HepG2 (cell line): Measurements from ENCODE around the gene MEAF6. TPM values are rescaled to one million over a fixed set of nuclear protein-coding genes. Genes with fewer than 3 reads are reported as not detected.

ENCODE experiments used
- AGO2 ChIP-seq: fragments of 200-400 bp; formaldehyde crosslinking; optimal IDR thresholded peaks from 2 replicates; pipeline ENCODE3; 2017; ENCODE audit warnings: mild to moderate bottlenecking, low read depth, low read length, moderate library complexity
- ARHGAP35 ChIP-seq: sonication (generic); formaldehyde crosslinking; IDR thresholded peaks from 2 replicates; pipeline ENCODE4 v1.9.0; 2022; ENCODE audit warnings: mild to moderate bottlenecking, inconsistent platforms, moderate library complexity, missing genetic modification reagents, borderline replicate concordance
- PLRG1 ChIP-seq: fragments of 450-650 bp; conservative IDR thresholded peaks from 2 replicates; pipeline ENCODE4 v1.6.1; 2016
- PLSCR1 ChIP-seq: sonication (generic); formaldehyde crosslinking; IDR thresholded peaks from 2 replicates; pipeline ENCODE4 v1.5.0; 2020; ENCODE audit warnings: missing genetic modification reagents, mild to moderate bottlenecking, borderline replicate concordance
- POLR2AphosphoS2 ChIP-seq: IDR thresholded peaks from 2 replicates; pipeline ENCODE4 v1.6.1; 2011; ENCODE audit warnings: low read depth, low read length, improper control_type of control experiment
- SRSF9 ChIP-seq: fragments of 200-400 bp; formaldehyde crosslinking; IDR thresholded peaks from 2 replicates; pipeline ENCODE4 v1.6.1; 2018; ENCODE audit warnings: borderline replicate concordance, mild to moderate bottlenecking, low read depth, low read length; ENCODE audit not compliant: insufficient read depth, poor library complexity, severe bottlenecking
- TFDP1 ChIP-seq: IDR thresholded peaks from 2 replicates; pipeline ENCODE4 v1.6.1; 2016; ENCODE audit warnings: missing compliant biosample characterization, missing genetic modification reagents, borderline replicate concordance
- THAP7 ChIP-seq: sonication (generic); formaldehyde crosslinking; IDR thresholded peaks from 2 replicates; pipeline ENCODE4 v1.8.1; 2023; ENCODE audit warnings: mild to moderate bottlenecking, missing genetic modification reagents
- TIGD3 ChIP-seq: sonication (generic); formaldehyde crosslinking; IDR thresholded peaks from 2 replicates; pipeline ENCODE4 v1.5.1; 2020; ENCODE audit warnings: mild to moderate bottlenecking, missing genetic modification reagents, borderline replicate concordance
- TRIM24 ChIP-seq: sonication (generic); formaldehyde crosslinking; IDR thresholded peaks from 2 replicates; pipeline ENCODE4 v1.8.0; 2022; ENCODE audit warnings: mild to moderate bottlenecking, missing genetic modification reagents
- U2AF1 ChIP-seq: fragments of 200-400 bp; formaldehyde crosslinking; optimal IDR thresholded peaks from 2 replicates; pipeline ENCODE3; 2017; ENCODE audit warnings: mild to moderate bottlenecking, low read depth, low read length
- YEATS2 ChIP-seq: sonication (generic); formaldehyde crosslinking; IDR thresholded peaks from 2 replicates; pipeline ENCODE4 v1.4.0; 2020; ENCODE audit warnings: missing genetic modification reagents, borderline replicate concordance
- YY1 ChIP-seq: IDR thresholded peaks from 2 replicates; pipeline ENCODE4 v1.6.1; 2011; ENCODE audit warnings: low read length, low read depth, moderate library complexity, mild to moderate bottlenecking; ENCODE audit not compliant: insufficient read depth, insufficient replicate concordance
- ZBTB14 ChIP-seq: sonication (generic); formaldehyde crosslinking; IDR thresholded peaks from 2 replicates; pipeline ENCODE4 v1.4.0; 2020; ENCODE audit warnings: missing genetic modification reagents
- ZFP1 ChIP-seq: IDR thresholded peaks from 2 replicates; pipeline ENCODE4 v1.6.1; 2016
- ZKSCAN5 ChIP-seq: sonication (generic); formaldehyde crosslinking; IDR thresholded peaks from 2 replicates; pipeline ENCODE4 v1.5.1; 2020; ENCODE audit warnings: mild to moderate bottlenecking, missing genetic modification reagents
- ZNF3 ChIP-seq: IDR thresholded peaks from 2 replicates; pipeline ENCODE4 v1.7.0; 2017; ENCODE audit warnings: inconsistent platforms
- ZNF687 ChIP-seq: sonication (generic); formaldehyde crosslinking; IDR thresholded peaks from 2 replicates; pipeline ENCODE4 v1.5.1; 2020; ENCODE audit warnings: mild to moderate bottlenecking, missing genetic modification reagents, moderate library complexity
- polyA plus RNA-seq, 8 experiments: library from polyadenylated mRNA; depleted of rRNA in 3 of 8; stranded (reverse) in 7 of 8; unstranded in 1 of 8; fragments of >200 nt; fragmentation: Illumina TruSeq in 4 of 8; extraction: Trizol in 4 of 8; gene quantifications; 2 replicates each; pipeline versions ENCODE4 v1.2.1 to v1.2.3, GENCODE V29; 2011 to 2016; ENCODE audit warnings: low read depth in 4 of 8, missing spikeins in 1 of 8, mixed read lengths in 1 of 8; ENCODE audit not compliant: insufficient read depth in 1 of 8
- total RNA-seq, 5 experiments: library from RNA; depleted of rRNA; stranded (reverse); fragments of >200 nt; fragmentation: Illumina TruSeq; extraction: Trizol; gene quantifications; 2 replicates each; pipeline ENCODE4 v1.2.3, GENCODE V29; 2016; ENCODE audit warnings: low read depth in 1 of 5

Gene MEAF6
- total and polyA plus RNA-seq, 2 of the 13 experiments (the other 11 are each of a cell fraction or from before 2014, with no cell fraction given), result 29.5 to 45.6 TPM

GRCh38 chr1:37474046-37474696, 40.4 kb downstream of the MEAF6 start, which contains the start of gene ZC3H12A (continued):
- TF ChIP-seq PLSCR1 (CRISPR knock-in tag) (no peak), ZNF687 (CRISPR knock-in tag) (peak; percentile 70), ZNF3 (CRISPR knock-in tag) (no peak), TFDP1 (CRISPR knock-in tag) (peak; percentile 63; the same call in 1 of the 2 replicates), U2AF1 (no peak), PLRG1 (no peak), TIGD3 (CRISPR knock-in tag) (no peak), TRIM24 (CRISPR knock-in tag) (no peak), SRSF9 (no peak), AGO2 (no peak), ZKSCAN5 (CRISPR knock-in tag) (no peak), YY1 (peak; percentile 84), ARHGAP35 (no peak), YEATS2 (CRISPR knock-in tag) (no peak), ZBTB14 (no peak), POLR2AphosphoS2 (peak; percentile 57; the same call in 1 of the 2 replicates), THAP7 (CRISPR knock-in tag) (no peak), ZFP1 (CRISPR knock-in tag) (no peak)
